HFFc6 (cell line): ENCODE results near the gene KHK. TPM values are rescaled to one million over a fixed set of nuclear protein-coding genes. Genes with fewer than 3 reads are reported as not detected.

Experiments
- DNase-seq: peaks from one replicate; pipeline ENCODE4 v3.0.0-alpha.2; 2018
- H3K27ac Mint-ChIP-seq: 2 replicates; pipeline ENCODE4 v1.8.0; 2020; ENCODE audit warnings: mild to moderate bottlenecking, mixed read lengths
- H3K27me3 Mint-ChIP-seq: 2 replicates; pipeline ENCODE4 v1.8.0; 2021; ENCODE audit warnings: mild to moderate bottlenecking, moderate library complexity, mixed read lengths; ENCODE audit not compliant: insufficient read depth
- H3K36me3 Mint-ChIP-seq: 2 replicates; pipeline ENCODE4 v1.8.0; 2021; ENCODE audit warnings: low read depth, mixed read lengths
- H3K4me1 Mint-ChIP-seq: 2 replicates; pipeline ENCODE4 v1.8.0; 2020; ENCODE audit warnings: low read depth, mixed read lengths
- H3K4me3 Mint-ChIP-seq: 2 replicates; pipeline ENCODE4 v1.8.0; 2020; ENCODE audit warnings: mild to moderate bottlenecking, moderate library complexity, mixed read lengths
- H3K9me3 Mint-ChIP-seq: 2 replicates; pipeline ENCODE4 v1.8.0; 2020; ENCODE audit warnings: mild to moderate bottlenecking, mixed read lengths
- total RNA-seq, 6 experiments: library from RNA; stranded (reverse); fragmentation: NEBNext Ultra II Directional; extraction: Animal tissue kit (Norgen Biotek cat#: 25700); gene quantifications; 2 replicates in 1 of 6; 3 replicates in 5 of 6; pipeline ENCODE4 v1.2.3, GENCODE V29; 2021
- TF ChIP-seq, protein P1 (sequence below): fragments of 200-600 bp; sonication (generic); IDR thresholded peaks from 2 replicates; pipeline ENCODE4 v1.5.0; 2021; ENCODE audit warnings: antibody characterized with exemption, mild to moderate bottlenecking

KHK gene
- total RNA-seq, 6 experiments from 2014 or later = 1.0 to 1.7 (median 1.6) TPM

DNA sequence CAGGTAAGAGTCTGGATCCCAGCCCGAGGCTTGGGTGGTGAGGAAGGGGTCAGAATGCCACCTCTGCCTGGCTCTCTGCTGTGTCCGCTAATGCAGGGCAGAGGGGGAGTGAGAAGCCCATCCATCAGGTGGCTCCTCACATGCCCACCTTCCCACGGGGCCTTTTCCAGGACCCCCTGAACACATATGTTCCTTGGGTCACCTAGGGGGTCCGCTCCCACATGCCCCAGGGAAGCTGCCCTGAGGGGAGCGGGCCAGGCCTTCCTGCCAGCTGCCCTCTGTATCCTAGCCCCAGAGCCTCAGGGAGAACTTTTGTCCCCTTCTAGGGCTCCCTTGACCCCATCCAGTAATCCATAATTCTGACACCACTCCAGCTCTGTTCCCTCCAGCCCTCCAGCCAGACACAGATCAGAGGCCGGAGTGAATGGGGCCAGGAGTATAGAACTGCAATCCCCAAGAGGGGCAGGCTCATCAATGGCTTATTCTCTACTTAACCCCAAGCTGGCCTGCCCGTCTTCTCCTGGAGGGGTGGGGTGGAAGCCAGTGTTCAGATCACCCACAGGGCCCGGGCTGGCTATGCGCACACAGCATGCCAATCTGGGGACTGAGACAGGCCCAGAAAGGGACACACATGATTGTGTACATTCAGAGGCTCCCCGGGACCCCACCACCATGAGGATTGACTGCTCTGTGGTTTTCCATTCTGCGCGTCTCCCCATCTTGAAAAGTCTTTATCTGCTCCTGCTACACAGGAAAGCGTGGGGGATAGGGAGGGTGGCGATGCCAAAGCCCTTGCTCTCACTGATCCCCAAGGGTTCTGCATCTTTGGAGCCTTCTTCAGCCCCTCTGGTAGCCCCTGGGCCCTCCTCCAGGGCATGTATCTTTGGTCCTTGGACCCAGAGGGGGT, 7.1 kb upstream of the KHK start:
- TF ChIP-seq, protein P1, sequence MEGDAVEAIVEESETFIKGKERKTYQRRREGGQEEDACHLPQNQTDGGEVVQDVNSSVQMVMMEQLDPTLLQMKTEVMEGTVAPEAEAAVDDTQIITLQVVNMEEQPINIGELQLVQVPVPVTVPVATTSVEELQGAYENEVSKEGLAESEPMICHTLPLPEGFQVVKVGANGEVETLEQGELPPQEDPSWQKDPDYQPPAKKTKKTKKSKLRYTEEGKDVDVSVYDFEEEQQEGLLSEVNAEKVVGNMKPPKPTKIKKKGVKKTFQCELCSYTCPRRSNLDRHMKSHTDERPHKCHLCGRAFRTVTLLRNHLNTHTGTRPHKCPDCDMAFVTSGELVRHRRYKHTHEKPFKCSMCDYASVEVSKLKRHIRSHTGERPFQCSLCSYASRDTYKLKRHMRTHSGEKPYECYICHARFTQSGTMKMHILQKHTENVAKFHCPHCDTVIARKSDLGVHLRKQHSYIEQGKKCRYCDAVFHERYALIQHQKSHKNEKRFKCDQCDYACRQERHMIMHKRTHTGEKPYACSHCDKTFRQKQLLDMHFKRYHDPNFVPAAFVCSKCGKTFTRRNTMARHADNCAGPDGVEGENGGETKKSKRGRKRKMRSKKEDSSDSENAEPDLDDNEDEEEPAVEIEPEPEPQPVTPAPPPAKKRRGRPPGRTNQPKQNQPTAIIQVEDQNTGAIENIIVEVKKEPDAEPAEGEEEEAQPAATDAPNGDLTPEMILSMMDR = no peak
- H3K27ac Mint-ChIP-seq = peak overlapping the region; percentile 73
- H3K4me3 Mint-ChIP-seq = peak overlapping the region; percentile 96
- peaks cover 50% of the 10 kb centered on the region for H3K4me1 Mint-ChIP-seq
- peaks cover 12% of the 10 kb centered on the region; the same call in 1 of the 2 replicates for H3K36me3 Mint-ChIP-seq
- DNase-seq = no peak
- H3K9me3 Mint-ChIP-seq = no peaks in the 10 kb centered on the region
- H3K27me3 Mint-ChIP-seq = peaks cover 2% of the 10 kb centered on the region; the same call in 1 of the 2 replicates

GRCh38 chr2:27080140-27080469, 6.5 kb upstream of the KHK start:
- H3K27ac Mint-ChIP-seq = peak overlapping the region; percentile 73
- H3K27me3 Mint-ChIP-seq = peaks cover under 1% of the 10 kb centered on the region; the same call in 1 of the 2 replicates
- DNase-seq = no peak
- H3K4me1 Mint-ChIP-seq = peaks cover 52% of the 10 kb centered on the region
- H3K36me3 Mint-ChIP-seq = peaks cover 12% of the 10 kb centered on the region; the same call in 1 of the 2 replicates
- TF ChIP-seq, protein P1 = no peak
- H3K9me3 Mint-ChIP-seq = no peaks in the 10 kb centered on the region
- H3K4me3 Mint-ChIP-seq = peak overlapping the region; percentile 96

- H3K27ac Mint-ChIP-seq = peak overlapping the region; percentile 75
- no peaks in the 10 kb centered on the region for H3K9me3 Mint-ChIP-seq
- TF ChIP-seq, protein P1 = no peak
- H3K4me3 Mint-ChIP-seq = peak overlapping the region; percentile 96
- no peak for DNase-seq
- peaks cover 12% of the 10 kb centered on the region; the same call in 1 of the 2 replicates for H3K36me3 Mint-ChIP-seq
- no peaks in the 10 kb centered on the region for H3K27me3 Mint-ChIP-seq
- H3K4me1 Mint-ChIP-seq = peaks cover 57% of the 10 kb centered on the region
Measured at GRCh38 chr2:27080603-27080936, 6.0 kb upstream of the KHK start.

GRCh38 chr2:27081984-27082772, 4.4 kb upstream of the KHK start:
- Mint-ChIP-seq H3K36me3 (peaks cover 12% of the 10 kb centered on the region; the same call in 1 of the 2 replicates), H3K27ac (no peak overlapping the region), H3K4me3 (no peak overlapping the region), H3K4me1 (peaks cover 51% of the 10 kb centered on the region), H3K9me3 (no peaks in the 10 kb centered on the region), H3K27me3 (peaks cover 2% of the 10 kb centered on the region; the same call in 1 of the 2 replicates)
- DNase-seq = no peak
- TF ChIP-seq, protein P1 = no peak

- Mint-ChIP-seq H3K27me3 (peaks cover 3% of the 10 kb centered on the region), H3K4me1 (peaks cover 46% of the 10 kb centered on the region), H3K36me3 (peaks cover 12% of the 10 kb centered on the region; the same call in 1 of the 2 replicates), H3K4me3 (no peak overlapping the region), H3K9me3 (no peaks in the 10 kb centered on the region), H3K27ac (no peak overlapping the region)
- TF ChIP-seq, protein P1 = no peak
- DNase-seq = no peak
Measured at GRCh38 chr2:27082773-27083409, 3.7 kb upstream of the KHK start.
